HepG2 (cell line): Measurements from ENCODE around the gene ZNF749. TPM values are rescaled to one million over a fixed set of nuclear protein-coding genes. Genes with fewer than 3 reads are reported as not detected.

Experiments
- ATF7-NPFF ChIP-seq: sonication (generic); formaldehyde crosslinking; IDR thresholded peaks from 2 replicates; pipeline ENCODE4 v1.8.1; 2023; ENCODE audit warnings: mild to moderate bottlenecking, low read depth, missing genetic modification reagents, moderate library complexity
- CEBPG ChIP-seq: IDR thresholded peaks from 2 replicates; pipeline ENCODE4 v1.6.1; 2016
- FOXA3 ChIP-seq: IDR thresholded peaks from 2 replicates; pipeline ENCODE4 v1.6.1; 2016; ENCODE audit warnings: missing genetic modification reagents, missing compliant biosample characterization
- GATAD1 ChIP-seq: IDR thresholded peaks from 2 replicates; pipeline ENCODE4 v1.6.1; 2016; ENCODE audit warnings: missing genetic modification reagents, missing compliant biosample characterization
- HDAC2 ChIP-seq: sonication (generic); formaldehyde crosslinking; IDR thresholded peaks from 2 replicates; pipeline ENCODE4 v1.4.0; 2020; ENCODE audit warnings: missing genetic modification reagents
- IKZF4 ChIP-seq: sonication (generic); formaldehyde crosslinking; IDR thresholded peaks from 2 replicates; pipeline ENCODE4 v1.5.1; 2020; ENCODE audit warnings: borderline replicate concordance, mild to moderate bottlenecking, low read depth, missing genetic modification reagents; ENCODE audit errors: not compliant biosample characterization
- KDM1A ChIP-seq: IDR thresholded peaks from 2 replicates; pipeline ENCODE4 v1.6.1; 2016; ENCODE audit warnings: missing compliant biosample characterization
- MIXL1 ChIP-seq: IDR thresholded peaks from 2 replicates; pipeline ENCODE4 v1.6.1; 2016
- PHF8 ChIP-seq: sonication (generic); formaldehyde crosslinking; IDR thresholded peaks from 2 replicates; pipeline ENCODE4 v1.5.0; 2020; ENCODE audit warnings: missing genetic modification reagents
- RARG ChIP-seq: sonication (generic); formaldehyde crosslinking; IDR thresholded peaks from 2 replicates; pipeline ENCODE4 v1.4.0; 2020; ENCODE audit warnings: low read depth, mild to moderate bottlenecking, missing genetic modification reagents
- REL ChIP-seq: sonication (generic); formaldehyde crosslinking; conservative IDR thresholded peaks from 2 replicates; pipeline ENCODE4 v1.8.0; 2022; ENCODE audit warnings: mild to moderate bottlenecking, missing genetic modification reagents, moderate library complexity
- SKIL ChIP-seq: sonication (generic); formaldehyde crosslinking; IDR thresholded peaks from 2 replicates; pipeline ENCODE4 v1.8.0; 2022; ENCODE audit warnings: missing genetic modification reagents, mild to moderate bottlenecking, moderate library complexity, borderline replicate concordance
- SP5 ChIP-seq: IDR thresholded peaks from 2 replicates; pipeline ENCODE4 v1.6.1; 2016; ENCODE audit warnings: low read depth, borderline replicate concordance
- XRCC5 ChIP-seq: fragments of 200-400 bp; formaldehyde crosslinking; optimal IDR thresholded peaks from 2 replicates; pipeline ENCODE3; 2017; ENCODE audit warnings: mild to moderate bottlenecking, low read length
- ZFAT ChIP-seq: sonication (generic); formaldehyde crosslinking; conservative IDR thresholded peaks from 2 replicates; pipeline ENCODE4 v1.8.1; 2023; ENCODE audit warnings: missing genetic modification reagents, inconsistent platforms
- ZNF382 ChIP-seq: sonication (generic); formaldehyde crosslinking; IDR thresholded peaks from 2 replicates; pipeline ENCODE4 v1.5.0; 2020; ENCODE audit warnings: missing genetic modification reagents, mild to moderate bottlenecking, borderline replicate concordance
- ZNF564 ChIP-seq: sonication (generic); formaldehyde crosslinking; IDR thresholded peaks from 2 replicates; pipeline ENCODE4 v1.8.1; 2023; ENCODE audit warnings: mild to moderate bottlenecking, missing genetic modification reagents
- ZNF589 ChIP-seq: sonication (generic); formaldehyde crosslinking; conservative IDR thresholded peaks from 2 replicates; pipeline ENCODE4 v1.8.0; 2022; ENCODE audit warnings: mild to moderate bottlenecking, moderate library complexity, missing genetic modification reagents
- ZNF614 ChIP-seq: IDR thresholded peaks from 2 replicates; pipeline ENCODE4 v1.6.1; 2018; ENCODE audit warnings: missing biosample characterization, missing genetic modification reagents, inconsistent platforms, borderline replicate concordance
- ZNF7 ChIP-seq: IDR thresholded peaks from 2 replicates; pipeline ENCODE4 v1.6.1; 2016; ENCODE audit warnings: missing biosample characterization, missing genetic modification reagents
- ZNF724P ChIP-seq: sonication (generic); formaldehyde crosslinking; IDR thresholded peaks from 2 replicates; pipeline ENCODE4 v1.8.0; 2022; ENCODE audit warnings: missing genetic modification reagents, borderline replicate concordance
- ZNF746 ChIP-seq: sonication (generic); formaldehyde crosslinking; IDR thresholded peaks from 2 replicates; pipeline ENCODE4 v1.8.0; 2022; ENCODE audit warnings: mild to moderate bottlenecking, missing genetic modification reagents
- ZNF749 ChIP-seq: sonication (generic); formaldehyde crosslinking; IDR thresholded peaks from 2 replicates; pipeline ENCODE4 v1.8.0; 2022; ENCODE audit warnings: mild to moderate bottlenecking, missing genetic modification reagents, moderate library complexity, borderline replicate concordance
- ZSCAN20 ChIP-seq: sonication (generic); formaldehyde crosslinking; IDR thresholded peaks from 2 replicates; pipeline ENCODE4 v1.4.0; 2020; ENCODE audit warnings: missing genetic modification reagents, mild to moderate bottlenecking, borderline replicate concordance
- ZSCAN9 ChIP-seq: IDR thresholded peaks from 2 replicates; pipeline ENCODE4 v1.6.1; 2016; ENCODE audit warnings: borderline replicate concordance
- polyA plus RNA-seq, 8 experiments: library from polyadenylated mRNA; depleted of rRNA in 3 of 8; stranded (reverse) in 7 of 8; unstranded in 1 of 8; fragments of >200 nt; fragmentation: Illumina TruSeq in 4 of 8; extraction: Trizol in 4 of 8; gene quantifications; 2 replicates each; pipeline versions ENCODE4 v1.2.1 to v1.2.3, GENCODE V29; 2011 to 2016; ENCODE audit warnings: low read depth in 4 of 8, missing spikeins in 1 of 8, mixed read lengths in 1 of 8; ENCODE audit not compliant: insufficient read depth in 1 of 8
- total RNA-seq, 5 experiments: library from RNA; depleted of rRNA; stranded (reverse); fragments of >200 nt; fragmentation: Illumina TruSeq; extraction: Trizol; gene quantifications; 2 replicates each; pipeline ENCODE4 v1.2.3, GENCODE V29; 2016; ENCODE audit warnings: low read depth in 1 of 5
- TF ChIP-seq, protein P1 (sequence below): sonication (generic); formaldehyde crosslinking; IDR thresholded peaks from 2 replicates; pipeline ENCODE4 v1.4.0; 2020; ENCODE audit warnings: missing genetic modification reagents, mild to moderate bottlenecking, borderline replicate concordance

ZNF749 gene
- total and polyA plus RNA-seq, 2 of the 13 experiments (the other 11 are each of a cell fraction or from before 2014, with no cell fraction given) = 18.9 to 21.0 TPM

DNA sequence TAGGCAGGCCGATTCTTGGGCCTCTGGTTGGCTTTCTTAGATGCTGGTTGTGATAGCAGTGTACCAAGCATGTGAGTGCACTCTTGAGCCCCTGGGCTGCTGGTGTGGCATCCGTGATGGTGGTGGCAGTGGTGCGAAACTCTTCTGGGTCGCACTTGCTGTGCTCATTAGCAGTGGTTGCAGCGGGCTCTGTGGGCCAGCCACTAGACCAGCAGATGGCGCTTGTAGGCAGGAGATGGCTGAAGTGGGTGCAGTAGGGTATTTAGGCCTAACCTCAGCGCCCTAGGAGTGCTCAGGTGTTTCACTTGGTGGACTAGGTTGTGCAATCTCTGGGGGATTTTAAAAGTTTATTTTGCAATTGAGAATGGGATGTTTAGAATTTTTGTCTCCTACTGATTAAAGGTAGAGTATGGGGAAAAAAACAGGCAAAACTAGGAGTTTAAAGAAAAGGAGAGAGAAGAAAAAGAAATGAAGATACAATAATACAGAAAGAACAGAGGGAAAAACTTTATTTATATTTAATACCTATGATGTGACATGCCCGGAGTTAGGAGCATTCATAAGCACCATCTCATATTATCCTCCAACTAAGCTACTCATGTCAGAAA is 28.5 kb upstream of the ZNF749 start (continued):
- peak; percentile 43; the same call in 1 of the 2 replicates for TF ChIP-seq ZNF614 (CRISPR knock-in tag)
- no peak for TF ChIP-seq ZNF382
- TF ChIP-seq MIXL1 (CRISPR knock-in tag) = no peak
- no peak for TF ChIP-seq ZNF564 (CRISPR knock-in tag)
- TF ChIP-seq ZSCAN20 (CRISPR knock-in tag) = no peak
- no peak for TF ChIP-seq KDM1A (CRISPR knock-in tag)
- TF ChIP-seq ZNF589 (CRISPR knock-in tag) = no peak
- no peak for TF ChIP-seq REL (CRISPR knock-in tag)
- TF ChIP-seq ZNF7 = no peak
- no peak for TF ChIP-seq ZSCAN9 (CRISPR knock-in tag)
- TF ChIP-seq HDAC2 (CRISPR knock-in tag) = 0 out of 2 replicates have a peak, but pooled peaks have one; percentile 39
- TF ChIP-seq RARG (CRISPR knock-in tag) = no peak
- TF ChIP-seq FOXA3 (CRISPR knock-in tag) = peak; percentile 28; the same call in 1 of the 2 replicates
- 0 out of 2 replicates have a peak, but pooled peaks have one; percentile 16 for TF ChIP-seq PHF8 (CRISPR knock-in tag)
- no peak for TF ChIP-seq ZNF746 (CRISPR knock-in tag)
- TF ChIP-seq ZFAT (CRISPR knock-in tag) = no peak
- peak; percentile 92 for TF ChIP-seq XRCC5
- peak; percentile 69; the same call in 1 of the 2 replicates for TF ChIP-seq GATAD1 (CRISPR knock-in tag)
- TF ChIP-seq SP5 (CRISPR knock-in tag) = no peak
- peak; percentile 80 for TF ChIP-seq CEBPG (CRISPR knock-in tag)
- TF ChIP-seq ZNF749 (CRISPR knock-in tag) = no peak
- TF ChIP-seq, protein P1, sequence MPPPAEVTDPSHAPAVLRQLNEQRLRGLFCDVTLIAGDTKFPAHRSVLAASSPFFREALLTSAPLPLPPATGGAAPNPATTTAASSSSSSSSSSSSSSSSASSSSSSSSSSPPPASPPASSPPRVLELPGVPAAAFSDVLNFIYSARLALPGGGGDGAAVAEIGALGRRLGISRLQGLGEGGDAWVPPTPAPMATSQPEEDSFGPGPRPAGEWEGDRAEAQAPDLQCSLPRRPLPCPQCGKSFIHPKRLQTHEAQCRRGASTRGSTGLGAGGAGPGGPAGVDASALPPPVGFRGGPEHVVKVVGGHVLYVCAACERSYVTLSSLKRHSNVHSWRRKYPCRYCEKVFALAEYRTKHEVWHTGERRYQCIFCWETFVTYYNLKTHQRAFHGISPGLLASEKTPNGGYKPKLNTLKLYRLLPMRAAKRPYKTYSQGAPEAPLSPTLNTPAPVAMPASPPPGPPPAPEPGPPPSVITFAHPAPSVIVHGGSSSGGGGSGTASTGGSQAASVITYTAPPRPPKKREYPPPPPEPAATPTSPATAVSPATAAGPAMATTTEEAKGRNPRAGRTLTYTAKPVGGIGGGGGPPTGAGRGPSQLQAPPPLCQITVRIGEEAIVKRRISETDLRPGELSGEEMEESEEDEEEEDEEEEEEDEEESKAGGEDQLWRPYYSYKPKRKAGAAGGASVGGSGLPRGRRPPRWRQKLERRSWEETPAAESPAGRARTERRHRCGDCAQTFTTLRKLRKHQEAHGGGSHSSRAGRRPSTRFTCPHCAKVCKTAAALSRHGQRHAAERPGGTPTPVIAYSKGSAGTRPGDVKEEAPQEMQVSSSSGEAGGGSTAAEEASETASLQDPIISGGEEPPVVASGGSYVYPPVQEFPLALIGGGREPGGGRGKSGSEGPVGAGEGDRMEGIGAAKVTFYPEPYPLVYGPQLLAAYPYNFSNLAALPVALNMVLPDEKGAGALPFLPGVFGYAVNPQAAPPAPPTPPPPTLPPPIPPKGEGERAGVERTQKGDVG (CRISPR knock-in tag) = peak; percentile 41; the same call in 1 of the 2 replicates
- TF ChIP-seq ZNF724P (CRISPR knock-in tag) = no peak
- TF ChIP-seq IKZF4 (CRISPR knock-in tag) = no peak
- TF ChIP-seq SKIL (CRISPR knock-in tag) = no peak
- no peak for TF ChIP-seq ATF7-NPFF
